PC-3 (cell line): ENCODE data around the gene TSHZ2.

Source experiments
- CTCF ChIP-seq: fragments of 300-600 bp; sonication (generic); conservative IDR thresholded peaks from 2 replicates; pipeline ENCODE4 v1.5.1; 2017; ENCODE audit warnings: antibody characterized with exemption, low read depth, mild to moderate bottlenecking, low read length
- EZH2 ChIP-seq: fragments of 300-600 bp; sonication (generic); IDR thresholded peaks from one replicate; pipeline ENCODE4 v1.6.1; 2017; ENCODE audit warnings: antibody characterized with exemption, mild to moderate bottlenecking, low read length; ENCODE audit not compliant: unreplicated experiment

GRCh38 chr20:53221731-53222130, 249.6 kb downstream of the TSHZ2 start:
- TF ChIP-seq CTCF (no peak), EZH2 (no peak)
